Gastroesophageal sphincter (tissue), 3 donors: ENCODE measurements around the gene C14orf132.

Experiments
- EP300 ChIP-seq: sonication (generic); formaldehyde crosslinking; IDR thresholded peaks from one replicate; pipeline ENCODE4 v1.6.1; 2017; ENCODE audit warnings: antibody characterized with exemption, mild to moderate bottlenecking
- POLR2A ChIP-seq, 2 donors: fragments of 450-650 bp; IDR thresholded peaks; one replicate each; pipeline ENCODE4 v1.6.1; 2017; ENCODE audit warnings: antibody characterized with exemption in 2 of 2, mild to moderate bottlenecking in 2 of 2, moderate library complexity in 1 of 2
- POLR2AphosphoS5 ChIP-seq: sonication (generic); formaldehyde crosslinking; IDR thresholded peaks from one replicate; pipeline ENCODE4 v1.6.1; 2017; ENCODE audit warnings: antibody characterized with exemption
- TF ChIP-seq, protein P1 (sequence below), 4 experiments: fragments of 200-600 bp in 2 of 4; fragments of 450-650 bp in 2 of 4; sonication (generic) in 1 of 4; IDR thresholded peaks; one replicate each; pipeline ENCODE4 v1.5.1; 2017 to 2019; ENCODE audit warnings: antibody characterized with exemption in 4 of 4, mild to moderate bottlenecking in 2 of 4, moderate library complexity in 2 of 4

DNA sequence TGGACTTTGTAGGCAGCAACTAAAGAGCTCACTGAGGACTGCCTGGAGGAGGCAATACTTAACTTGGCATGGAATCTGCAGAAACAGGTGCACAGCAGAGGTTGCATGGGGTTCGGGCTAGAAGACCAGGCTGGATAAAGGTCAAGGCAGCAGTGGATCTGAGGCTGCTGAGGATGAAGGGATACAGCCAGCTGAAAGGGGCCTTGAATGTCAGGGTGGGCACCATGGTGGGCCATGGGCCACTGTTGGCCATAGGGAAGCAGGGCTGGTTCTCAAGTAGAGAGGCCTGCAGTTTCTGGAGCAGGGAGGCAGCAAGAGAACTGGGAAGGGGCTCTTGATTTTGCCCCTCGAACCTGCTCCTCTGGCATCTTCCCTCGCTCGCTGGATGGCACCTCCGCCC lies 55.5 kb downstream of the C14orf132 start:
- TF ChIP-seq, protein P1, sequence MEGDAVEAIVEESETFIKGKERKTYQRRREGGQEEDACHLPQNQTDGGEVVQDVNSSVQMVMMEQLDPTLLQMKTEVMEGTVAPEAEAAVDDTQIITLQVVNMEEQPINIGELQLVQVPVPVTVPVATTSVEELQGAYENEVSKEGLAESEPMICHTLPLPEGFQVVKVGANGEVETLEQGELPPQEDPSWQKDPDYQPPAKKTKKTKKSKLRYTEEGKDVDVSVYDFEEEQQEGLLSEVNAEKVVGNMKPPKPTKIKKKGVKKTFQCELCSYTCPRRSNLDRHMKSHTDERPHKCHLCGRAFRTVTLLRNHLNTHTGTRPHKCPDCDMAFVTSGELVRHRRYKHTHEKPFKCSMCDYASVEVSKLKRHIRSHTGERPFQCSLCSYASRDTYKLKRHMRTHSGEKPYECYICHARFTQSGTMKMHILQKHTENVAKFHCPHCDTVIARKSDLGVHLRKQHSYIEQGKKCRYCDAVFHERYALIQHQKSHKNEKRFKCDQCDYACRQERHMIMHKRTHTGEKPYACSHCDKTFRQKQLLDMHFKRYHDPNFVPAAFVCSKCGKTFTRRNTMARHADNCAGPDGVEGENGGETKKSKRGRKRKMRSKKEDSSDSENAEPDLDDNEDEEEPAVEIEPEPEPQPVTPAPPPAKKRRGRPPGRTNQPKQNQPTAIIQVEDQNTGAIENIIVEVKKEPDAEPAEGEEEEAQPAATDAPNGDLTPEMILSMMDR (IDR thresholded peaks at IDR 0.05), result no peak
- TF ChIP-seq POLR2A (IDR thresholded peaks at IDR 0.05) (no peak), POLR2AphosphoS5 (no peak), EP300 (no peak)
